CD4-positive, alpha-beta T cell (primary cell): ENCODE data around the gene RIC8B. TPM values are rescaled to one million over a fixed set of nuclear protein-coding genes. Genes with fewer than 3 reads are reported as not detected.

Experiments
- ATAC-seq: fragments of 200-7000 bp; cut with Tn5 transposase; one replicate; pipeline ENCODE4 v1.10.0; 2022; ENCODE audit warnings: mild to moderate bottlenecking; ENCODE audit not compliant: poor library complexity
- CTCF ChIA-PET: fragments of 350-600 bp; sonication (Branson Sonifier 250); formaldehyde crosslinking; loops from one replicate; lab custom pipeline; 2021; ENCODE audit warnings: antibody characterized with exemption, inconsistent platforms; lab: Charles Lee
- POLR2A ChIA-PET: fragments of 350-600 bp; sonication (Branson Sonifier 250); formaldehyde crosslinking; loops from one replicate; lab custom pipeline; 2021; ENCODE audit warnings: antibody characterized with exemption, inconsistent platforms; lab: Charles Lee
- DNase-seq, 14 experiments: peaks; one replicate each; pipeline ENCODE4 v3.0.0-alpha.2; 2013 to 2020; ENCODE audit warnings: mixed read lengths in 2 of 14
- H3K27ac ChIP-seq, 2 donors: one replicate each; pipeline versions ENCODE4 v1.5.1 to v1.7.0; 2013; ENCODE audit warnings: low read length in 2 of 2, low read depth in 1 of 2, mild to moderate bottlenecking in 1 of 2
- H3K27me3 ChIP-seq, 2 experiments: 1 replicate in 1 of 2; 2 replicates in 1 of 2; pipeline versions ENCODE4 v1.6.1 to v1.7.0; 2013; ENCODE audit warnings: low read length in 2 of 2, control low read depth in 1 of 2, mild to moderate bottlenecking in 1 of 2, moderate library complexity in 1 of 2; ENCODE audit not compliant: insufficient read depth in 2 of 2, control insufficient read depth in 1 of 2
- H3K36me3 ChIP-seq: one replicate; pipeline ENCODE4 v1.6.1; 2013; ENCODE audit warnings: low read length, control low read depth; ENCODE audit not compliant: insufficient read depth
- H3K4me1 ChIP-seq: one replicate; pipeline ENCODE4 v1.6.1; 2013; ENCODE audit warnings: low read length, control low read depth; ENCODE audit not compliant: insufficient read depth
- H3K4me3 ChIP-seq: one replicate; pipeline ENCODE4 v1.5.1; 2013; ENCODE audit warnings: mild to moderate bottlenecking, low read length, moderate library complexity
- H3K9me3 ChIP-seq, 2 experiments: 1 replicate in 1 of 2; 2 replicates in 1 of 2; pipeline versions ENCODE4 v1.6.1 to v1.7.0; 2013; ENCODE audit warnings: low read length in 2 of 2, mild to moderate bottlenecking in 2 of 2, control low read depth in 1 of 2, moderate library complexity in 1 of 2; ENCODE audit not compliant: control insufficient read depth in 1 of 2, insufficient read depth in 1 of 2
- H3K27ac Mint-ChIP-seq: one replicate; pipeline ENCODE4 v1.8.0; 2020; ENCODE audit warnings: mixed read lengths
- H3K27me3 Mint-ChIP-seq: one replicate; pipeline ENCODE4 v1.8.0; 2021; ENCODE audit warnings: mixed read lengths
- H3K36me3 Mint-ChIP-seq: one replicate; pipeline ENCODE4 v1.8.0; 2021; ENCODE audit warnings: low read depth, mixed read lengths
- H3K4me1 Mint-ChIP-seq: one replicate; pipeline ENCODE4 v1.8.0; 2021; ENCODE audit warnings: low read depth, mixed read lengths
- H3K4me3 Mint-ChIP-seq: one replicate; pipeline ENCODE4 v1.8.0; 2020; ENCODE audit warnings: mild to moderate bottlenecking, mixed read lengths
- H3K9me3 Mint-ChIP-seq: one replicate; pipeline ENCODE4 v1.8.0; 2020; ENCODE audit warnings: mixed read lengths
- CTCF ChIP-seq: fragments of 200-600 bp; IDR thresholded peaks from one replicate; pipeline ENCODE4 v1.8.0; 2022; ENCODE audit warnings: antibody characterized with exemption, mild to moderate bottlenecking
- intact Hi-C, 2 experiments: fragments of 100-400 bp; cut with DNase I in 1 of 2; cut with micrococcal nuclease in 1 of 2; formaldehyde crosslinking; loops; one replicate each; pipeline versions ENCODE4 v1.15.1 to v1.9.0; 2023 to 2025; cut with DNase I, micrococcal nuclease
- total RNA-seq, 174 experiments: library from RNA in 2 of 174; stranded (reverse) in 2 of 174; gene quantifications; one replicate each; pipeline ENCODE4 v1.2.3 and lab custom pipeline; 2021 to 2026

The RIC8B gene
- total RNA-seq, 2 experiments from 2014 or later = 5.5 to 9.0 TPM

DNA sequence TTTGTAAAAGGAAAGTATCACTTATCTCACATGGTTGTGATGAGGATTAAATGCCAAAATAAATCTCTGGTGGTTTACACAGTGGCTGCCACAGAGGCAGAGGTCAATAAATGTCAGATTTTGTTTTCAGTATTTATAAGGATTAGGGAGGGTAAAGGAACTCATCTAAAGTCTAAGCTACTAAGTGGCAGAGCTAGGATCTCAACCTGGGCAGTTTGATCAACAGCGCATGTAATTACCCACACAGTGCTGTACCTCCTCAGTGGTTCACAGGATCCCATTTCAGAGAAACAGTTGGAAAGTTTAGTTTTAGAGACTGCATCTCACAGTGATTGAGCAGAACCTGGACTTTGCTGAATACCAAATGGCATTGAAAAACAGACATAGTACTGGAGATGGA is 44.9 kb upstream of the RIC8B start:
- Histone ChIP-seq H3K27me3 (no peaks in the 10 kb centered on the region), H3K27ac (no peak overlapping the region), H3K4me3 (no peak overlapping the region), H3K9me3 (no peaks in the 10 kb centered on the region), H3K4me1 (no peaks in the 10 kb centered on the region), H3K36me3 (no peaks in the 10 kb centered on the region)
- ATAC-seq (no peak), DNase-seq (no peak)
- intact Hi-C loops = no loop called here
- no peaks in the 10 kb centered on the region for H3K36me3 Mint-ChIP-seq
- no peaks in the 10 kb centered on the region for H3K9me3 Mint-ChIP-seq
- no peak overlapping the region for H3K27ac Mint-ChIP-seq
- no peaks in the 10 kb centered on the region for H3K27me3 Mint-ChIP-seq
- POLR2A ChIA-PET = no interaction called here
- no peak for TF ChIP-seq CTCF
- H3K4me1 Mint-ChIP-seq = no peaks in the 10 kb centered on the region
- no peak overlapping the region for H3K4me3 Mint-ChIP-seq
- CTCF ChIA-PET = no interaction called here

DNA sequence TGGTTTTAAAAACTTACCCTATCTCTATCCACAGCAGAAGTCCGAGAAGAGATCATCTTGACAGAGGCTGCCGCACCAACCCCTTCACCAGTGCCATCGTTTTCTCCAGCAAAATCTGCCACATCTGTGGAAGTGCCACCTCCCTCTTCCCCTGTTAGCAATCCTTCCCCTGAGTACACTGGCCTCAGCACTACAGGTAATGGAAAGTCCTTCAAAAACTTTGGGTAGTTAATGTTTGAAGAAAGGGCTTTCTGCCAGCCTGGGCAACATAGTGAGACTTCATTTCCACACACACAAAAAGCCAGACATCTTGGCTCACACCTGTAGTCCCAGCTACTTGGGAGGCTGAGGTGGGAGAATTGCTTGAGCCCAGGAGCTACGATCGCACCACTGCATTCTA is 41.6 kb upstream of the RIC8B start:
- Histone ChIP-seq H3K36me3 (no peaks in the 10 kb centered on the region), H3K9me3 (no peaks in the 10 kb centered on the region), H3K4me1 (no peaks in the 10 kb centered on the region), H3K4me3 (no peak overlapping the region), H3K27ac (no peak overlapping the region), H3K27me3 (no peaks in the 10 kb centered on the region)
- ATAC-seq = no peak
- Mint-ChIP-seq H3K27ac (no peak overlapping the region), H3K4me3 (no peak overlapping the region), H3K4me1 (peaks cover 6% of the 10 kb centered on the region), H3K36me3 (no peaks in the 10 kb centered on the region), H3K9me3 (no peaks in the 10 kb centered on the region), H3K27me3 (no peaks in the 10 kb centered on the region)
- no peak for DNase-seq
- ChIA-PET CTCF (no interaction called here), POLR2A (no interaction called here)
- intact Hi-C loops = no loop called here
- no peak for TF ChIP-seq CTCF

DNA sequence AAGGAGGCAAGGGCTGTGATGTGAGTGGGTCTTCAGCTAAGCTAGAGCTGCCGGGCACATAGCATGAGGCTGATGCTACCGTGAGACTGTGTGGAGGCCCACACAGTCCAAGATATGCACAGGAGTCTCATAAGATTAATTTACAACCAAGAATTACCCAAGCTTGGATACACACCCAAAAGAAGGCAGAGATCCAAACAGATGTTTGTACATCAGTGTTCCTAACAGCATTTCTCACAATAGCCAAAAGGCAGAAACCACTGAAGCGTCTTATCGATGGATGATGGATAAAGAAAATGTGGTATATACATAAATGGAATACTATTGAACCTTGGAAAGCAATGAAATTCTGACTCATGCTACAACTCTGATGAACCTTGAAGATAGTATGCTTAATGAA is 40.8 kb upstream of the RIC8B start:
- no peaks in the 10 kb centered on the region for H3K27me3 Mint-ChIP-seq
- Histone ChIP-seq H3K4me3 (no peak overlapping the region), H3K4me1 (no peaks in the 10 kb centered on the region), H3K9me3 (no peaks in the 10 kb centered on the region), H3K27ac (no peak overlapping the region), H3K36me3 (no peaks in the 10 kb centered on the region), H3K27me3 (no peaks in the 10 kb centered on the region)
- CTCF ChIA-PET = no interaction called here
- H3K27ac Mint-ChIP-seq = no peak overlapping the region
- no peaks in the 10 kb centered on the region for H3K36me3 Mint-ChIP-seq
- H3K4me3 Mint-ChIP-seq = no peak overlapping the region
- POLR2A ChIA-PET = no interaction called here
- no peaks in the 10 kb centered on the region for H3K9me3 Mint-ChIP-seq
- peaks cover 6% of the 10 kb centered on the region for H3K4me1 Mint-ChIP-seq
- no peak for ATAC-seq
- intact Hi-C loops = no loop called here
- DNase-seq = no peak
- TF ChIP-seq CTCF = no peak
